ENCODE results near the gene ITGB3. TPM values are rescaled to one million over a fixed set of nuclear protein-coding genes. Genes with fewer than 3 reads are reported as not detected.
A peak's percentile ranks its signal among the peaks of the same experiment; 100 is the strongest.

Gene ITGB3
- total and polyA plus RNA-seq, 9 of the 15 experiments (the other 6 are each of a cell fraction or from before 2014, with no cell fraction given) = 0.08 to 2.6 (median 0.62) TPM; not detected in 1

DNA sequence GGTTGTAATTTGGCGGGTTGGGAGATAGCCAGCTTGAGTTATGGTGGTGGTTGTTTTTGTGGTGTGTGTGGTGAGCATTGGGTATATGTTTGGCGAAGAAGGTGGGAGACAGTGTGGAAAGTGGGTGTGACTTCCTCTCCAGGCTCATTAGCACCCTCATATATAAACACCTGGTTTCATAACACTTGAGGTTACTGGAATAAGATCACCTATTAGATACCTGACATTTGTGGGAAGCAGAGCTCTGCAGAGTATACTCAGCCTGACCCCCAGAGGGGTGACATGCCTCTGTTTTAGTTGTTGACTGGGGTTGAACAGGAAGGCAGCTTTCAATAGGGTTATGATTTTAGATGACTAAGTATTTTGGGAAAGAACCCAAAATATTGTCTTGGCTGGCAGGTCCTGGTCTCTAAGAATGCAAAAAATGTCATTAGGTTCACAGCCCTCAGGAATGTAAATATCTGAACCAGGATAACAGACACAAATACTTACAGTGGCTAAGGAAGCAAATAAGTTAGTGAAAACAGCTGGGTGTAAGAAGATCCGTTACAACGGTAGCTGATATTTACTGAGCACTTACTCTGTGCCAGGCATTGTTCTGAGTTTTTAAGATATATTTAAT is 51.8 kb downstream of the ITGB3 start (continued):
- TF ChIP-seq, protein P1, sequence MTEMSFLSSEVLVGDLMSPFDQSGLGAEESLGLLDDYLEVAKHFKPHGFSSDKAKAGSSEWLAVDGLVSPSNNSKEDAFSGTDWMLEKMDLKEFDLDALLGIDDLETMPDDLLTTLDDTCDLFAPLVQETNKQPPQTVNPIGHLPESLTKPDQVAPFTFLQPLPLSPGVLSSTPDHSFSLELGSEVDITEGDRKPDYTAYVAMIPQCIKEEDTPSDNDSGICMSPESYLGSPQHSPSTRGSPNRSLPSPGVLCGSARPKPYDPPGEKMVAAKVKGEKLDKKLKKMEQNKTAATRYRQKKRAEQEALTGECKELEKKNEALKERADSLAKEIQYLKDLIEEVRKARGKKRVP (CRISPR knock-in tag; IDR thresholded peaks at IDR 0.05) = no peak
- TF ChIP-seq, protein P2, sequence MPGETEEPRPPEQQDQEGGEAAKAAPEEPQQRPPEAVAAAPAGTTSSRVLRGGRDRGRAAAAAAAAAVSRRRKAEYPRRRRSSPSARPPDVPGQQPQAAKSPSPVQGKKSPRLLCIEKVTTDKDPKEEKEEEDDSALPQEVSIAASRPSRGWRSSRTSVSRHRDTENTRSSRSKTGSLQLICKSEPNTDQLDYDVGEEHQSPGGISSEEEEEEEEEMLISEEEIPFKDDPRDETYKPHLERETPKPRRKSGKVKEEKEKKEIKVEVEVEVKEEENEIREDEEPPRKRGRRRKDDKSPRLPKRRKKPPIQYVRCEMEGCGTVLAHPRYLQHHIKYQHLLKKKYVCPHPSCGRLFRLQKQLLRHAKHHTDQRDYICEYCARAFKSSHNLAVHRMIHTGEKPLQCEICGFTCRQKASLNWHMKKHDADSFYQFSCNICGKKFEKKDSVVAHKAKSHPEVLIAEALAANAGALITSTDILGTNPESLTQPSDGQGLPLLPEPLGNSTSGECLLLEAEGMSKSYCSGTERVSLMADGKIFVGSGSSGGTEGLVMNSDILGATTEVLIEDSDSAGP (CRISPR knock-in tag; IDR thresholded peaks at IDR 0.05) = no peak
- TF ChIP-seq MTA1 (IDR thresholded peaks at IDR 0.05; ENCODE audit: borderline replicate concordance) (no peak), C11orf30 (IDR thresholded peaks at IDR 0.05; ENCODE audit: low read depth) (peak; percentile 42; the same call in 1 of the 2 replicates), KDM2B (CRISPR knock-in tag; IDR thresholded peaks at IDR 0.05) (no peak), TGIF2 (CRISPR knock-in tag; IDR thresholded peaks at IDR 0.05) (no peak)
- TF ChIP-seq, protein P3, sequence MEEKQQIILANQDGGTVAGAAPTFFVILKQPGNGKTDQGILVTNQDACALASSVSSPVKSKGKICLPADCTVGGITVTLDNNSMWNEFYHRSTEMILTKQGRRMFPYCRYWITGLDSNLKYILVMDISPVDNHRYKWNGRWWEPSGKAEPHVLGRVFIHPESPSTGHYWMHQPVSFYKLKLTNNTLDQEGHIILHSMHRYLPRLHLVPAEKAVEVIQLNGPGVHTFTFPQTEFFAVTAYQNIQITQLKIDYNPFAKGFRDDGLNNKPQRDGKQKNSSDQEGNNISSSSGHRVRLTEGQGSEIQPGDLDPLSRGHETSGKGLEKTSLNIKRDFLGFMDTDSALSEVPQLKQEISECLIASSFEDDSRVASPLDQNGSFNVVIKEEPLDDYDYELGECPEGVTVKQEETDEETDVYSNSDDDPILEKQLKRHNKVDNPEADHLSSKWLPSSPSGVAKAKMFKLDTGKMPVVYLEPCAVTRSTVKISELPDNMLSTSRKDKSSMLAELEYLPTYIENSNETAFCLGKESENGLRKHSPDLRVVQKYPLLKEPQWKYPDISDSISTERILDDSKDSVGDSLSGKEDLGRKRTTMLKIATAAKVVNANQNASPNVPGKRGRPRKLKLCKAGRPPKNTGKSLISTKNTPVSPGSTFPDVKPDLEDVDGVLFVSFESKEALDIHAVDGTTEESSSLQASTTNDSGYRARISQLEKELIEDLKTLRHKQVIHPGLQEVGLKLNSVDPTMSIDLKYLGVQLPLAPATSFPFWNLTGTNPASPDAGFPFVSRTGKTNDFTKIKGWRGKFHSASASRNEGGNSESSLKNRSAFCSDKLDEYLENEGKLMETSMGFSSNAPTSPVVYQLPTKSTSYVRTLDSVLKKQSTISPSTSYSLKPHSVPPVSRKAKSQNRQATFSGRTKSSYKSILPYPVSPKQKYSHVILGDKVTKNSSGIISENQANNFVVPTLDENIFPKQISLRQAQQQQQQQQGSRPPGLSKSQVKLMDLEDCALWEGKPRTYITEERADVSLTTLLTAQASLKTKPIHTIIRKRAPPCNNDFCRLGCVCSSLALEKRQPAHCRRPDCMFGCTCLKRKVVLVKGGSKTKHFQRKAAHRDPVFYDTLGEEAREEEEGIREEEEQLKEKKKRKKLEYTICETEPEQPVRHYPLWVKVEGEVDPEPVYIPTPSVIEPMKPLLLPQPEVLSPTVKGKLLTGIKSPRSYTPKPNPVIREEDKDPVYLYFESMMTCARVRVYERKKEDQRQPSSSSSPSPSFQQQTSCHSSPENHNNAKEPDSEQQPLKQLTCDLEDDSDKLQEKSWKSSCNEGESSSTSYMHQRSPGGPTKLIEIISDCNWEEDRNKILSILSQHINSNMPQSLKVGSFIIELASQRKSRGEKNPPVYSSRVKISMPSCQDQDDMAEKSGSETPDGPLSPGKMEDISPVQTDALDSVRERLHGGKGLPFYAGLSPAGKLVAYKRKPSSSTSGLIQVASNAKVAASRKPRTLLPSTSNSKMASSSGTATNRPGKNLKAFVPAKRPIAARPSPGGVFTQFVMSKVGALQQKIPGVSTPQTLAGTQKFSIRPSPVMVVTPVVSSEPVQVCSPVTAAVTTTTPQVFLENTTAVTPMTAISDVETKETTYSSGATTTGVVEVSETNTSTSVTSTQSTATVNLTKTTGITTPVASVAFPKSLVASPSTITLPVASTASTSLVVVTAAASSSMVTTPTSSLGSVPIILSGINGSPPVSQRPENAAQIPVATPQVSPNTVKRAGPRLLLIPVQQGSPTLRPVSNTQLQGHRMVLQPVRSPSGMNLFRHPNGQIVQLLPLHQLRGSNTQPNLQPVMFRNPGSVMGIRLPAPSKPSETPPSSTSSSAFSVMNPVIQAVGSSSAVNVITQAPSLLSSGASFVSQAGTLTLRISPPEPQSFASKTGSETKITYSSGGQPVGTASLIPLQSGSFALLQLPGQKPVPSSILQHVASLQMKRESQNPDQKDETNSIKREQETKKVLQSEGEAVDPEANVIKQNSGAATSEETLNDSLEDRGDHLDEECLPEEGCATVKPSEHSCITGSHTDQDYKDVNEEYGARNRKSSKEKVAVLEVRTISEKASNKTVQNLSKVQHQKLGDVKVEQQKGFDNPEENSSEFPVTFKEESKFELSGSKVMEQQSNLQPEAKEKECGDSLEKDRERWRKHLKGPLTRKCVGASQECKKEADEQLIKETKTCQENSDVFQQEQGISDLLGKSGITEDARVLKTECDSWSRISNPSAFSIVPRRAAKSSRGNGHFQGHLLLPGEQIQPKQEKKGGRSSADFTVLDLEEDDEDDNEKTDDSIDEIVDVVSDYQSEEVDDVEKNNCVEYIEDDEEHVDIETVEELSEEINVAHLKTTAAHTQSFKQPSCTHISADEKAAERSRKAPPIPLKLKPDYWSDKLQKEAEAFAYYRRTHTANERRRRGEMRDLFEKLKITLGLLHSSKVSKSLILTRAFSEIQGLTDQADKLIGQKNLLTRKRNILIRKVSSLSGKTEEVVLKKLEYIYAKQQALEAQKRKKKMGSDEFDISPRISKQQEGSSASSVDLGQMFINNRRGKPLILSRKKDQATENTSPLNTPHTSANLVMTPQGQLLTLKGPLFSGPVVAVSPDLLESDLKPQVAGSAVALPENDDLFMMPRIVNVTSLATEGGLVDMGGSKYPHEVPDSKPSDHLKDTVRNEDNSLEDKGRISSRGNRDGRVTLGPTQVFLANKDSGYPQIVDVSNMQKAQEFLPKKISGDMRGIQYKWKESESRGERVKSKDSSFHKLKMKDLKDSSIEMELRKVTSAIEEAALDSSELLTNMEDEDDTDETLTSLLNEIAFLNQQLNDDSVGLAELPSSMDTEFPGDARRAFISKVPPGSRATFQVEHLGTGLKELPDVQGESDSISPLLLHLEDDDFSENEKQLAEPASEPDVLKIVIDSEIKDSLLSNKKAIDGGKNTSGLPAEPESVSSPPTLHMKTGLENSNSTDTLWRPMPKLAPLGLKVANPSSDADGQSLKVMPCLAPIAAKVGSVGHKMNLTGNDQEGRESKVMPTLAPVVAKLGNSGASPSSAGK (IDR thresholded peaks at IDR 0.05) = no peak
- TF ChIP-seq, protein P4, sequence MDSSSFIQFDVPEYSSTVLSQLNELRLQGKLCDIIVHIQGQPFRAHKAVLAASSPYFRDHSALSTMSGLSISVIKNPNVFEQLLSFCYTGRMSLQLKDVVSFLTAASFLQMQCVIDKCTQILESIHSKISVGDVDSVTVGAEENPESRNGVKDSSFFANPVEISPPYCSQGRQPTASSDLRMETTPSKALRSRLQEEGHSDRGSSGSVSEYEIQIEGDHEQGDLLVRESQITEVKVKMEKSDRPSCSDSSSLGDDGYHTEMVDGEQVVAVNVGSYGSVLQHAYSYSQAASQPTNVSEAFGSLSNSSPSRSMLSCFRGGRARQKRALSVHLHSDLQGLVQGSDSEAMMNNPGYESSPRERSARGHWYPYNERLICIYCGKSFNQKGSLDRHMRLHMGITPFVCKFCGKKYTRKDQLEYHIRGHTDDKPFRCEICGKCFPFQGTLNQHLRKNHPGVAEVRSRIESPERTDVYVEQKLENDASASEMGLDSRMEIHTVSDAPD (CRISPR knock-in tag; IDR thresholded peaks at IDR 0.05) = 0 out of 2 replicates have a peak, but pooled peaks have one; percentile 61
- TF ChIP-seq, protein P5, sequence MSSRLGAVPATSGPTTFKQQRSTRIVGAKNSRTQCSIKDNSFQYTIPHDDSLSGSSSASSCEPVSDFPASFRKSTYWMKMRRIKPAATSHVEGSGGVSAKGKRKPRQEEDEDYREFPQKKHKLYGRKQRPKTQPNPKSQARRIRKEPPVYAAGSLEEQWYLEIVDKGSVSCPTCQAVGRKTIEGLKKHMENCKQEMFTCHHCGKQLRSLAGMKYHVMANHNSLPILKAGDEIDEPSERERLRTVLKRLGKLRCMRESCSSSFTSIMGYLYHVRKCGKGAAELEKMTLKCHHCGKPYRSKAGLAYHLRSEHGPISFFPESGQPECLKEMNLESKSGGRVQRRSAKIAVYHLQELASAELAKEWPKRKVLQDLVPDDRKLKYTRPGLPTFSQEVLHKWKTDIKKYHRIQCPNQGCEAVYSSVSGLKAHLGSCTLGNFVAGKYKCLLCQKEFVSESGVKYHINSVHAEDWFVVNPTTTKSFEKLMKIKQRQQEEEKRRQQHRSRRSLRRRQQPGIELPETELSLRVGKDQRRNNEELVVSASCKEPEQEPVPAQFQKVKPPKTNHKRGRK (tag; IDR thresholded peaks at IDR 0.05) = no peak
